Hepatocyte (in vitro differentiated cells): ENCODE measurements around the gene KCNK6.

Experiments used
- CTCF ChIP-seq: fragments of 200-600 bp; sonication (generic); IDR thresholded peaks from 2 replicates; pipeline ENCODE4 v1.5.1; 2016; ENCODE audit warnings: antibody characterized with exemption, mild to moderate bottlenecking; ENCODE audit not compliant: poor library complexity
- EZH2phosphoT487 ChIP-seq: fragments of 200-600 bp; sonication (generic); IDR thresholded peaks from one replicate; pipeline ENCODE4 v1.6.1; 2018; ENCODE audit warnings: antibody characterized with exemption, mild to moderate bottlenecking, low read depth, moderate library complexity; ENCODE audit not compliant: unreplicated experiment, severe bottlenecking

- TF ChIP-seq CTCF (no peak), EZH2phosphoT487 (no peak)
Measured at GRCh38 chr19:38280030-38280921, 39.4 kb upstream of the KCNK6 start.
